ENCODE data around the gene C2CD3. TPM values are rescaled to one million over a fixed set of nuclear protein-coding genes. Genes with fewer than 3 reads are reported as not detected.

C2CD3 gene
- total and polyA plus RNA-seq, 9 of the 15 experiments (the other 6 are each of a cell fraction or from before 2014, with no cell fraction given) = 4.4 to 20.2 (median 15.4) TPM

DNA sequence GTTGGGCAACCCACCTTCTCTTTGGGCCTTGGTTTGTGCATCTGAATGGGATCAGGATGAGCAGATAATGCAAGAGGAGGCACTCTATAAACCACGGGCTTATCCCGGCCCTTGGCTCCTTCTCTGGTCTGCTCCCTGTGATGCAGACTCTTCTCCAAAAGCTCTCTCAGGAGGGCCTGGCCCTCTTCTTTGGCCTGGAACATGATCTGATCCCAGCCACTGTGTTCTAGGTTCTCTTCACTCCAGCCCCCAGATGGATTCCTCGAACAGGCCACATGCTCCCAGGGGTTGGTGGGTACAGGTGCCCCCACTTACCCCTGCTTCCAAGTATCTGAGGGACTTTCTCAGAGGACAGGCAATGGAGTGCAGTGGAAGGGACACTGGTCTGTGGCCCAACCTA, 153.2 kb downstream of the C2CD3 start (continued):
- TF ChIP-seq, protein P1, sequence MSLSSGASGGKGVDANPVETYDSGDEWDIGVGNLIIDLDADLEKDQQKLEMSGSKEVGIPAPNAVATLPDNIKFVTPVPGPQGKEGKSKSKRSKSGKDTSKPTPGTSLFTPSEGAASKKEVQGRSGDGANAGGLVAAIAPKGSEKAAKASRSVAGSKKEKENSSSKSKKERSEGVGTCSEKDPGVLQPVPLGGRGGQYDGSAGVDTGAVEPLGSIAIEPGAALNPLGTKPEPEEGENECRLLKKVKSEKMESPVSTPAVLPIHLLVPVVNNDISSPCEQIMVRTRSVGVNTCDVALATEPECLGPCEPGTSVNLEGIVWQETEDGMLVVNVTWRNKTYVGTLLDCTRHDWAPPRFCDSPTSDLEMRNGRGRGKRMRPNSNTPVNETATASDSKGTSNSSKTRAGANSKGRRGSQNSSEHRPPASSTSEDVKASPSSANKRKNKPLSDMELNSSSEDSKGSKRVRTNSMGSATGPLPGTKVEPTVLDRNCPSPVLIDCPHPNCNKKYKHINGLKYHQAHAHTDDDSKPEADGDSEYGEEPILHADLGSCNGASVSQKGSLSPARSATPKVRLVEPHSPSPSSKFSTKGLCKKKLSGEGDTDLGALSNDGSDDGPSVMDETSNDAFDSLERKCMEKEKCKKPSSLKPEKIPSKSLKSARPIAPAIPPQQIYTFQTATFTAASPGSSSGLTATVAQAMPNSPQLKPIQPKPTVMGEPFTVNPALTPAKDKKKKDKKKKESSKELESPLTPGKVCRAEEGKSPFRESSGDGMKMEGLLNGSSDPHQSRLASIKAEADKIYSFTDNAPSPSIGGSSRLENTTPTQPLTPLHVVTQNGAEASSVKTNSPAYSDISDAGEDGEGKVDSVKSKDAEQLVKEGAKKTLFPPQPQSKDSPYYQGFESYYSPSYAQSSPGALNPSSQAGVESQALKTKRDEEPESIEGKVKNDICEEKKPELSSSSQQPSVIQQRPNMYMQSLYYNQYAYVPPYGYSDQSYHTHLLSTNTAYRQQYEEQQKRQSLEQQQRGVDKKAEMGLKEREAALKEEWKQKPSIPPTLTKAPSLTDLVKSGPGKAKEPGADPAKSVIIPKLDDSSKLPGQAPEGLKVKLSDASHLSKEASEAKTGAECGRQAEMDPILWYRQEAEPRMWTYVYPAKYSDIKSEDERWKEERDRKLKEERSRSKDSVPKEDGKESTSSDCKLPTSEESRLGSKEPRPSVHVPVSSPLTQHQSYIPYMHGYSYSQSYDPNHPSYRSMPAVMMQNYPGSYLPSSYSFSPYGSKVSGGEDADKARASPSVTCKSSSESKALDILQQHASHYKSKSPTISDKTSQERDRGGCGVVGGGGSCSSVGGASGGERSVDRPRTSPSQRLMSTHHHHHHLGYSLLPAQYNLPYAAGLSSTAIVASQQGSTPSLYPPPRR (CRISPR knock-in tag; IDR thresholded peaks at IDR 0.05; ENCODE audit: borderline replicate concordance) = no peak
- no peak for TF ChIP-seq PCBP1 (IDR thresholded peaks at IDR 0.05; ENCODE audit: low read depth, low read length, poor library complexity, severe bottlenecking)
- TF ChIP-seq ESRRA (IDR thresholded peaks at IDR 0.05; ENCODE audit: borderline replicate concordance, low read depth) = no peak
- TF ChIP-seq, protein P2, sequence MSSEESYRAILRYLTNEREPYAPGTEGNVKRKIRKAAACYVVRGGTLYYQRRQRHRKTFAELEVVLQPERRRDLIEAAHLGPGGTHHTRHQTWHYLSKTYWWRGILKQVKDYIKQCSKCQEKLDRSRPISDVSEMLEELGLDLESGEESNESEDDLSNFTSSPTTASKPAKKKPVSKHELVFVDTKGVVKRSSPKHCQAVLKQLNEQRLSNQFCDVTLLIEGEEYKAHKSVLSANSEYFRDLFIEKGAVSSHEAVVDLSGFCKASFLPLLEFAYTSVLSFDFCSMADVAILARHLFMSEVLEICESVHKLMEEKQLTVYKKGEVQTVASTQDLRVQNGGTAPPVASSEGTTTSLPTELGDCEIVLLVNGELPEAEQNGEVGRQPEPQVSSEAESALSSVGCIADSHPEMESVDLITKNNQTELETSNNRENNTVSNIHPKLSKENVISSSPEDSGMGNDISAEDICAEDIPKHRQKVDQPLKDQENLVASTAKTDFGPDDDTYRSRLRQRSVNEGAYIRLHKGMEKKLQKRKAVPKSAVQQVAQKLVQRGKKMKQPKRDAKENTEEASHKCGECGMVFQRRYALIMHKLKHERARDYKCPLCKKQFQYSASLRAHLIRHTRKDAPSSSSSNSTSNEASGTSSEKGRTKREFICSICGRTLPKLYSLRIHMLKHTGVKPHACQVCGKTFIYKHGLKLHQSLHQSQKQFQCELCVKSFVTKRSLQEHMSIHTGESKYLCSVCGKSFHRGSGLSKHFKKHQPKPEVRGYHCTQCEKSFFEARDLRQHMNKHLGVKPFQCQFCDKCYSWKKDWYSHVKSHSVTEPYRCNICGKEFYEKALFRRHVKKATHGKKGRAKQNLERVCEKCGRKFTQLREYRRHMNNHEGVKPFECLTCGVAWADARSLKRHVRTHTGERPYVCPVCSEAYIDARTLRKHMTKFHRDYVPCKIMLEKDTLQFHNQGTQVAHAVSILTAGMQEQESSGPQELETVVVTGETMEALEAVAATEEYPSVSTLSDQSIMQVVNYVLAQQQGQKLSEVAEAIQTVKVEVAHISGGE (CRISPR knock-in tag; IDR thresholded peaks at IDR 0.05) = no peak
- TF ChIP-seq PTBP1 (IDR thresholded peaks at IDR 0.05; ENCODE audit: low read depth, low read length) = no peak
- TF ChIP-seq ZNF239 (CRISPR knock-in tag; IDR thresholded peaks at IDR 0.05) = no peak
- TF ChIP-seq FOSL1 (tag; conservative IDR thresholded peaks at IDR 0.05) = no peak
- no peak for TF ChIP-seq KLF6 (CRISPR knock-in tag; IDR thresholded peaks at IDR 0.05; ENCODE audit: borderline replicate concordance)
- TF ChIP-seq, protein P3, sequence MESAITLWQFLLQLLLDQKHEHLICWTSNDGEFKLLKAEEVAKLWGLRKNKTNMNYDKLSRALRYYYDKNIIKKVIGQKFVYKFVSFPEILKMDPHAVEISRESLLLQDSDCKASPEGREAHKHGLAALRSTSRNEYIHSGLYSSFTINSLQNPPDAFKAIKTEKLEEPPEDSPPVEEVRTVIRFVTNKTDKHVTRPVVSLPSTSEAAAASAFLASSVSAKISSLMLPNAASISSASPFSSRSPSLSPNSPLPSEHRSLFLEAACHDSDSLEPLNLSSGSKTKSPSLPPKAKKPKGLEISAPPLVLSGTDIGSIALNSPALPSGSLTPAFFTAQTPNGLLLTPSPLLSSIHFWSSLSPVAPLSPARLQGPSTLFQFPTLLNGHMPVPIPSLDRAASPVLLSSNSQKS (CRISPR knock-in tag; IDR thresholded peaks at IDR 0.05) = no peak
